ENCODE data around the gene ZC3H12C.

DNA sequence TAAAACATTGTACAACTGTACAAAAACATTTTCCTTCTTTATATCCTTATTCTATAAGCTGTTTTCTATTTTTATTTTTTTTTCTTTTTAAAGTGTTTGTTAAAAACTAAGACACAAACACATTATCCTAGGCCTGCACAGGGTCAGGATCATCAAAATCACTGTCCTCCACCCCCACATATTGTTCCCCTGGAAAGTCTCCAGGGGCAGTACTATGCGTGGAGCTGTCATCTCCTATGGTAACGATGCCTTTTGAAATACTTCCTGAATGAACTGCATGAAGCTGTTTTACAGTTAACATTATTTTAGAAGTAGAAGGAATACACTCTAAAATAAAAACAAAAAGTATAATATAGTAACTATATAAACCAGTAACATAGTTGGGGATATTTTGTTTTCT is 67.2 kb downstream of the ZC3H12C start:
- TF ChIP-seq, protein P1, sequence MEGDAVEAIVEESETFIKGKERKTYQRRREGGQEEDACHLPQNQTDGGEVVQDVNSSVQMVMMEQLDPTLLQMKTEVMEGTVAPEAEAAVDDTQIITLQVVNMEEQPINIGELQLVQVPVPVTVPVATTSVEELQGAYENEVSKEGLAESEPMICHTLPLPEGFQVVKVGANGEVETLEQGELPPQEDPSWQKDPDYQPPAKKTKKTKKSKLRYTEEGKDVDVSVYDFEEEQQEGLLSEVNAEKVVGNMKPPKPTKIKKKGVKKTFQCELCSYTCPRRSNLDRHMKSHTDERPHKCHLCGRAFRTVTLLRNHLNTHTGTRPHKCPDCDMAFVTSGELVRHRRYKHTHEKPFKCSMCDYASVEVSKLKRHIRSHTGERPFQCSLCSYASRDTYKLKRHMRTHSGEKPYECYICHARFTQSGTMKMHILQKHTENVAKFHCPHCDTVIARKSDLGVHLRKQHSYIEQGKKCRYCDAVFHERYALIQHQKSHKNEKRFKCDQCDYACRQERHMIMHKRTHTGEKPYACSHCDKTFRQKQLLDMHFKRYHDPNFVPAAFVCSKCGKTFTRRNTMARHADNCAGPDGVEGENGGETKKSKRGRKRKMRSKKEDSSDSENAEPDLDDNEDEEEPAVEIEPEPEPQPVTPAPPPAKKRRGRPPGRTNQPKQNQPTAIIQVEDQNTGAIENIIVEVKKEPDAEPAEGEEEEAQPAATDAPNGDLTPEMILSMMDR (IDR thresholded peaks at IDR 0.05) = no peak
- TF ChIP-seq POLR2A (IDR thresholded peaks at IDR 0.05) = no peak

Data from esophagus squamous epithelium (tissue), 4 donors.